Measurements from ENCODE around the gene CKM. TPM values are rescaled to one million over a fixed set of nuclear protein-coding genes. Genes with fewer than 3 reads are reported as not detected.

CKM gene
- total RNA-seq, 1 donor from 2014 or later = not detected

GRCh38 chr19:45349126-45349415 is 26.4 kb upstream of the CKM start:
- Mint-ChIP-seq H3K9me3 (ENCODE audit: unreplicated experiment) (no peaks in the 10 kb centered on the region), H3K27ac (ENCODE audit: unreplicated experiment) (no peak overlapping the region), H3K4me3 (ENCODE audit: unreplicated experiment) (no peak overlapping the region), H3K4me1 (ENCODE audit: low read depth, unreplicated experiment) (no peaks in the 10 kb centered on the region), H3K27me3 (ENCODE audit: low read depth, unreplicated experiment) (peaks cover 5% of the 10 kb centered on the region), H3K36me3 (ENCODE audit: low read depth, unreplicated experiment) (peaks cover 14% of the 10 kb centered on the region)
- H3K79me2 ChIP-seq (ENCODE audit: insufficient read depth, low read length) = no peaks in the 10 kb centered on the region
- H3K4me3 ChIP-seq (ENCODE audit: insufficient read depth, low read depth, low read length) = no peak overlapping the region
- no peak overlapping the region for H3K27ac ChIP-seq (ENCODE audit: low read depth, low read length)
- H2AFZ ChIP-seq (ENCODE audit: low read depth, low read length) = no peak overlapping the region
- no peaks in the 10 kb centered on the region for H3K27me3 ChIP-seq (ENCODE audit: insufficient read depth, low read length)
- no peaks in the 10 kb centered on the region for H3K9me3 ChIP-seq (ENCODE audit: insufficient read depth, low read depth, low read length)
- H3K36me3 ChIP-seq (ENCODE audit: insufficient read depth, low read length) = peaks cover 17% of the 10 kb centered on the region
- no peak overlapping the region for H3K4me2 ChIP-seq (ENCODE audit: low read length)
- DNase-seq (ENCODE audit: low read depth) (no peak), FAIRE-seq (no peak)
- H3K4me1 ChIP-seq (ENCODE audit: insufficient read depth, low read length) = no peaks in the 10 kb centered on the region
- no peak overlapping the region for H3K9ac ChIP-seq (ENCODE audit: low read length)
- no peak for TF ChIP-seq CTCF (IDR thresholded peaks at IDR 0.05; ENCODE audit: insufficient read depth, low read depth, low read length)
- no peak for TF ChIP-seq EZH2 (IDR thresholded peaks at IDR 0.05; ENCODE audit: insufficient read depth, low read length)
- peaks cover 13% of the 10 kb centered on the region for H4K20me1 ChIP-seq (ENCODE audit: insufficient read depth, low read length)

- Mint-ChIP-seq H3K4me3 (ENCODE audit: unreplicated experiment) (no peak overlapping the region), H3K27ac (ENCODE audit: unreplicated experiment) (no peak overlapping the region)
- no peak for DNase-seq (ENCODE audit: low read depth)
Measured at GRCh38 chr19:45348367-45349125, 25.9 kb upstream of the CKM start.

More at GRCh38 chr19:45348367-45349125, 25.9 kb upstream of the CKM start:
- H2AFZ ChIP-seq (ENCODE audit: low read depth, low read length) = no peak overlapping the region
- H3K27me3 Mint-ChIP-seq (ENCODE audit: low read depth, unreplicated experiment) = peaks cover 5% of the 10 kb centered on the region
- FAIRE-seq = no peak
- H3K79me2 ChIP-seq (ENCODE audit: insufficient read depth, low read length) = no peaks in the 10 kb centered on the region
- H4K20me1 ChIP-seq (ENCODE audit: insufficient read depth, low read length) = peaks cover 13% of the 10 kb centered on the region
- no peak overlapping the region for H3K9ac ChIP-seq (ENCODE audit: low read length)
- H3K9me3 Mint-ChIP-seq (ENCODE audit: unreplicated experiment) = no peaks in the 10 kb centered on the region
- peaks cover 13% of the 10 kb centered on the region for H3K36me3 ChIP-seq (ENCODE audit: insufficient read depth, low read length)
- H3K36me3 Mint-ChIP-seq (ENCODE audit: low read depth, unreplicated experiment) = peaks cover 10% of the 10 kb centered on the region
- no peaks in the 10 kb centered on the region for H3K9me3 ChIP-seq (ENCODE audit: insufficient read depth, low read depth, low read length)
- H3K4me2 ChIP-seq (ENCODE audit: low read length) = no peak overlapping the region
- H3K4me3 ChIP-seq (ENCODE audit: insufficient read depth, low read depth, low read length) = no peak overlapping the region
- H3K27me3 ChIP-seq (ENCODE audit: insufficient read depth, low read length) = no peaks in the 10 kb centered on the region
- no peak overlapping the region for H3K27ac ChIP-seq (ENCODE audit: low read depth, low read length)
- H3K4me1 Mint-ChIP-seq (ENCODE audit: low read depth, unreplicated experiment) = no peaks in the 10 kb centered on the region
- TF ChIP-seq EZH2 (IDR thresholded peaks at IDR 0.05; ENCODE audit: insufficient read depth, low read length) = no peak
- no peak for TF ChIP-seq CTCF (IDR thresholded peaks at IDR 0.05; ENCODE audit: insufficient read depth, low read depth, low read length)
- no peaks in the 10 kb centered on the region for H3K4me1 ChIP-seq (ENCODE audit: insufficient read depth, low read length)

Measured in astrocyte (in vitro differentiated cells and primary cell).